T-helper 22 cell (primary cell): ENCODE data around the gene ACACB.

Source experiments
- DNase-seq: peaks from one replicate; pipeline ENCODE4 v3.0.0-alpha.2; 2020; ENCODE audit warnings: low read depth

ACACB gene

DNA sequence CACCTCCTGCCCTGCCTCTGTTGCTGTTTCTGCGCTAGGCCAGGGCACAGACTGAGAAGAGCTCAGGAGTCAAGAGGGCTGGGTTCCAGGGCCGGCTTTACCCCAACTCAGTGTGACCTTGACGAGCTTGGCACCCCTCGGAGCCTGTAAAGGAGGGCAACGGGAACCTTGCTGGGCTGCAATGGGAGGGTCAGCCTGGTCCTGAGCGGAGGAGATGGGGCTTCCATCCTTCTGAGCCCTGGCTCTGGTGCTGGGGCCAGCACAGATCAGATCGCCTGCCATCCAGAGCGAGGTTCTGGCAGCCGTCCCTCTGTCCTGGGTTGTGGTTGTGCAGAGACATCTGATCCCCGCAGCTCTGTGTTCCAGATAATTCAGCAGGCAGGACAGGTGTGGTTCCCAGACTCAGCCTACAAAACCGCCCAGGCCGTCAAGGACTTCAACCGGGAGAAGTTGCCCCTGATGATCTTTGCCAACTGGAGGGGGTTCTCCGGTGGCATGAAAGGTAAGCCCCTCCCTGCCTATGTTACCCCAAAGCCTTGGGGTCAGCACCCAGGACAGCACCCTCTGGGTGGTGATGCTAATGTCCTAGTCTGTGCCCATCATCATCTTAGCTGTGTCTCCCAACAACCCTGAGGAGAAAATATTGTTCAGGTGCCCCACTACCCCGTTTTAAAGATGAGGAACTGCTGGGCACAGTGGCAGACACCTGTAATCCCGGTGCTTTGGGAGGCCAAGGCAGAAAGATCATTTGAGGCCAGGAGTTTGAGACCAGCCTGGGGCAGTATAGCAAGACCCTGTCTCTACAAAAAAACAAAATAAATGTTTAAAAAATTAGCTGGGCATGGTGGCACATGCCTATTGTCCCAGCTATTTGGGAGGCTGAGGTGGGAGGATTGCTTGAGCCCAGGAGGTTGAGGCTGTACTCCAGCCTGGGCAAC, 142.5 kb downstream of the ACACB start:
- DNase-seq: no peak

DNA sequence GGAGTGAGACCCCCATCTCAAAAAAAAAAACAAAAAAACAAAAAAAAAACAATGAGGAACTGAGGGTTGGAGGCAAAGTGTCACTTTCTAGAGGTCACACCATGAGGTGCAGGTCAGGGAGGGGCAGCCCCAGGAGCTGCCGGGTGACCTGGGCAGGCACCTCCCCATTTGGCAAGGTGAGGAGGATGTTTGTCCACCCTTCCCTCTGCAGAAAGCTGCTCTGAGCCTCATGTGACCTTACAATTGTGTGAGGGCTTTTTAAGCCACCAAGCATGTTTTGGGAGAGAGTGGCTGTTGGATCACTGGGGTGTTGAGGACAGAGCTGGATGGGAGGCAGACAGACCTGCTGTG, 143.1 kb downstream of the ACACB start:
- no peak for DNase-seq

DNA sequence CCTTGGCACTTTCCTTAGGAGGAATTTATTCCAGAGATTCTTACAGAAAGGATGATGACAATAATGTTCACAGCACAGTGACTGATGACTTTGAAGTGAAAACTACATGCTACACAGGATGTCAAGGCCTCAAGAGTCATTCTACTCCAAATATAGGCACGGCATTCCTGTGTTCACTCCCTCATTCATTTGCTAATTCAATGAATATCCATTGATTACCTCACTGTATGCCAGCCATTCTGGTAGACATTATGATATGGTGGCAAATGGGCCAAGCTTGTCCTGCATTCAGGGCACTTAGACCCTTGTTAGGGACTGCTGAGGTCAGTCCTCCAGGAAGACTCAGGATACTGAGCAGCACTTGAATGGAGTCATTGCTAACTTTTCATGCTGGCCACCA, 144.7 kb downstream of the ACACB start:
- no peak for DNase-seq

DNA sequence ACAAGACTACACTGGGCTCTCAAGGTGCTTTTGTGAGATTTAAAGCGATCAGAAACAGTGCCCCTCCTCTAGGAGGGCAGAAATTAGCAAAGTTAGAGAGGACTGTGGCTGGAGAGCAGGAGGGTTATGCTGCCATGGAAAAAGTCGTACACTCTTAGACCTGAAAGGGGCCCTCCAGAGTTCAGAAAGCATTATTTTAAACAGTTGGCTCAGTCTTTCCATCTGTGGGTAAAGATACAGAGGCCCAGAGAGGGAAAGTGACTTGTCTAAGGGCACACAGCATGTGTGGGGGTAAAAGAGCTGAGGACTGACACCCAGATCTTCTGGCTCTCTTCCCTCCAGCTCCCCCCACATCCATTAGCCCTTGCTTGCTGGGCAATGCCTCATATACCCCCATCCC, 145.6 kb downstream of the ACACB start:
- DNase-seq: no peak

DNA sequence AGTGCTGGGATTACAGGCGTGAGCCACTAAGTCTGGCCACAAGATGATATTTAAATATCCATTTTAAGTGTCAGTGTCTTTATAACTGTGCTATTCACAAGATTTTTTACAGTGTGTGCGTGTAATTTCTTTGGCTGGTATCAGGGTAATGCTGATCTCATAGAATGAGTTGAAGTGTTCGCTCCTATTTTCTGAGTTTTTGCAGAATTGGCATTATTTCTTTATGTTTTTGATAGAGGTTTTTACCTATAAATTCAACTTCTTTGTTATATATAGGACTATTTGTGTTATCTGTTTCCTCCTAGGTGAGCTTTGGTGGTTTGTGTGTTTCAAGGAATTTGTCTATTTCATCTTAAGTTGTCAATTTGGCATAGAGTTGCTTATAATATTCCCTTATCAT, 147.1 kb downstream of the ACACB start:
- no peak for DNase-seq

DNA sequence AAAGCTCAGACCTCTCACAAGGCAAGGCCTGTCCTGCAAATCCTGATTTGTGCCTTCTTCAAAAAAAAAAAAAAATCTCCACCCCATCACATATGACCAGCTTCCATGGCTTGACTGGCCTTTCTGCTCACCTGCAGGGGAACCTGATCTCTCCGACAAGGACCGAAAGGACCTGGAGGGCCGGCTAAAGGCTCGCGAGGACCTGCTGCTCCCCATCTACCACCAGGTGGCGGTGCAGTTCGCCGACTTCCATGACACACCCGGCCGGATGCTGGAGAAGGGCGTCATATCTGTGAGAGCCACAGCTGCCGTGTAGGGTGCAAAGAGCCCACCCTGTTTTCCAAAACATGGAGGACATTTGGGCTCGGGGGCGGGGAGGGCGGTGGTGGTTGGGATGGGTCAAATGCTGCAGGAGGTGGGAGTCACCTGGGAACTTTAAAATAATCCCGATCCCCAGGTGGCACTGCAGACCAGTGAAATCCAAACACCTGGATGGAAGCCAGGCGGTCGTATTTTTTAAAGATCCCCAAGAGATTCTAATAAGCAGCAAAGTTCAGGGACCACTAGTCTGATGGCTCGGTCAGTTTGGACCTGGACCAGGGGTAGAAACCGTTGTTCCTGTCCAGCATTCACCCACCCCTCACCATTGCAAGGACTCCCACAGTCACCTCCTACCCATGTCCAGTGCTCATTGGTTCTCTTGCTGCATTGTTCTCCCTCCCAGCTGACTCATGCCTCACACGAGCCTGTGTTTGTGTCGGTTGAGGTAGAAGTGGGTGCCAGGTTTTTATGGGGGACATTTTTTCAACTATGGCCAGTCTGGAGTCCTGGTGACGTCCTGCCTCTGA, 147.9 kb downstream of the ACACB start:
- DNase-seq: no peak

DNA sequence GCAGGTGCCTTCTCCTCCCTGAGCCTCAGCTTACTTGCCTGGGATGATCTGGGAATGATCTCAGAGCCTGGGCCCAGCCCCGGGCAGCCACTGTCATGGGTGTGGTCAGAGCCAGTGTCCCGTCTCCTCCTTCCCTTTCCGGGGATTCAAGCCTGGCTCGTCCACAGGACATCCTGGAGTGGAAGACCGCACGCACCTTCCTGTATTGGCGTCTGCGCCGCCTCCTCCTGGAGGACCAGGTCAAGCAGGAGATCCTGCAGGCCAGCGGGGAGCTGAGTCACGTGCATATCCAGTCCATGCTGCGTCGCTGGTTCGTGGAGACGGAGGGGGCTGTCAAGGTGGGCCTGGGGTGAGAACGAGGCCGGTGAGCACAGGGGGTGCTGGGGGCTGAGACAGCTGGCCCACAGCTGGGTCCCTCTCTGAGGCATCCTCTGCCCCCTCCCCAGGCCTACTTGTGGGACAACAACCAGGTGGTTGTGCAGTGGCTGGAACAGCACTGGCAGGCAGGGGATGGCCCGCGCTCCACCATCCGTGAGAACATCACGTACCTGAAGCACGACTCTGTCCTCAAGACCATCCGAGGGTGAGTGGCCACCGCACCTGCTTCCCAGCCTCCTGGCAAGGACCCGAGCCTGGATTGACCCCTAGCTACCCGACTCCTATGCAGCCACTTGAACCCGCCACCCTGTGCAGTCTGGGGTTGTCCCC, 148.7 kb downstream of the ACACB start:
- no peak for DNase-seq

DNA sequence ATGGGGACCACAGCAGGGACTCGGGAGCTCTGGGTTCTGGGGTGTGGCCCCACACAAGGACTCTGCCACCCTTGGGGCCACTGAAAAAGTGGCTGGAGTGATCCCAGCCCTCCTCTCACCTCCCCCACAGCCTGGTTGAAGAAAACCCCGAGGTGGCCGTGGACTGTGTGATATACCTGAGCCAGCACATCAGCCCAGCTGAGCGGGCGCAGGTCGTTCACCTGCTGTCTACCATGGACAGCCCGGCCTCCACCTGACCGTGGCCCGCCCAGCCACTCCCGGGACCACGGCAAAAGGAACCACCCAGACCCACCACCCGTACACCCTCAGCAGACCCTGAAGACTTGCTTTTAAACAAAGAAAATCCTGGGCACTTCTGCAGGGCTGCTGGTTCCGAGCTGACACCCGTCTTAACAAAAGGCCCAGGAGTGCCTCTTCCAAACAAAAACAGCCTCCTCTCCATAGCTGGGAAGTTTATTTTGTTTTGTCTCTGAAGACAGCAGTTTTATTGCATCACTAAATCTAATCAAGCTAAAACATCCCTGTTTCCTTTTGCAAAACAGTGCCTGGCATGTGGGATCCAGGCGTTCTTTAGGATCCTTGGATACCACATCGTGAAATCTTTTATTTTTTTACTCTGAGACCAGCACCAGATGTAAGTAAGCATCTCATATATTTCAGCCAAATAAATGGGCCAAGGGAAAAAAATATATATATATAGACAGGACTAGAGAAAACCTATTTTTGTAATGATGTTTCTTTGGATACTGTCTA, 149.9 kb downstream of the ACACB start:
- no peak for DNase-seq

DNA sequence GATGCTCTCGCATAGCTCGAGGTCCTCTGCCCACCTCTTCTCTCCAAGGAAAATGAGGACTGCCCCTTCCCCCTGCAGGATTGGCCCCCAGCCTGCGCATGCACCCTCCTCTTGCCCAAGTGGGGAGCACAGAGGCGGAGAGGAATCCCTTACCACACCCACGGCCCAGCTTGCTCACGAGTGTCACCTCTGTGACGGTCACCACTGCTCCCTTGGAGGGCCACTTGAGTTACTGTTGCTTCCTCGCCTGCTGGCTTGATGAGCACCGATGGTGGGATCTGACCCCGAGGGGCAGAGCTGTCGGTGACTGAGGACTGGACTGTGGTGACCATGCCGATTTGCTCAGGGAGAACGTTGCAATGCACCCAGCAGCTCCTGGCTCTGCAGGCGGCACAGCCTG, 151.0 kb downstream of the ACACB start:
- no peak for DNase-seq

DNA sequence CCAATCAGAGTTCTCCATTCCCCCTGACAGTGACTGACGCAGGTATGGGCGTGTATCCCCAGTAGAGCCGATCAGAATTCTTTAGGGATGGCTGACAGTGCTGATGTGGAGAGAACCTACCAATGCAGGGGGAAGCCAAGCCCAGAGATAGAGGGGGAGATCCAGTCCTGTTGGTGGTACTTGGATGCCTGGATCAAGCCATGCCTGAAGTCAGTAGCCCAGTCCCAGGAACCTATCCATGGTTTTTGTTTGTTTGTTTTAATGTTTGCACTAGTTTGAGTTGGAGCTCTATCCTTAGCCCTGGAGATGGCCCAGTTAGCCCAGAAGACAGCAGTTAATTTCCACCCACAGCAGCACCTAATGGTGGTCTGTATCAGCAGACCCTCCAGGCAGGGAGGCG, 152.5 kb downstream of the ACACB start:
- DNase-seq: no peak

DNA sequence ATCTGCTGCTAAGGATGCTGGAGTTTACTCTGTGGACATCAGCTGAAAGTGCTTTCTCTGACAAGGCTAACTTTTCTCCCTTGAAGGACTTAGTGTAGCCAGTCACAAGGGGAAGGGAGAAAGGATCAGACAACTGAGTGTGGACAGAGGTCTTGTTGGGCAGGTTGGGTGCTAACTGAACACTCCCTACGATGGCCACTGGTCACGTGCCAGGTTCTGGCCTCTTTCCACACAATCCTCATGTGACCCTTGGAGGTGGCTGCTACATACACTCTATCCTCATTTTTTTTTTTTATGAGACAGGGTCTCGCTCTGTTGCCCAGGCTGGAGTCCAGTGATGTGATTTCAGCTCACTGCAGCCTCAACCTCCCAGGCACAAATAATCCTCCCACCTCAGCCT, 153.0 kb downstream of the ACACB start:
- no peak for DNase-seq

DNA sequence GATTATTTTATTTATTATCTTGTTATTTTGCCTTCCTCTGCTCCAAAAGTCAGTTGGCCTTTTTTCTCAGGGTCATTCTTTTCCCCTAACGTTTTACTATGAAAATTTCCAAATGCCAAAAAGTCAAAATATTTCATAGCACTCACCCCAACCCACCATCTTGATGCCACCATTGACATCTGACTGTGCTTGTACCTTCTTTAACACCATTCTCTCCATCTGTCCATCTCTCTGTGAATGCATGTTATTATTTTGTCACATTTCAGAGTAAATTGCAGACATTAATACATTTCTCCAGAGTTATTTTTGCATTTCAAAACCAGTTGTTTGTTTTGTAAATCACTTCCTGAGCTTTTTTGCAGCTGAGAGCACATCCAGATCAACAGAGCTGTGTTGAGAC, 154.1 kb downstream of the ACACB start:
- no peak for DNase-seq

DNA sequence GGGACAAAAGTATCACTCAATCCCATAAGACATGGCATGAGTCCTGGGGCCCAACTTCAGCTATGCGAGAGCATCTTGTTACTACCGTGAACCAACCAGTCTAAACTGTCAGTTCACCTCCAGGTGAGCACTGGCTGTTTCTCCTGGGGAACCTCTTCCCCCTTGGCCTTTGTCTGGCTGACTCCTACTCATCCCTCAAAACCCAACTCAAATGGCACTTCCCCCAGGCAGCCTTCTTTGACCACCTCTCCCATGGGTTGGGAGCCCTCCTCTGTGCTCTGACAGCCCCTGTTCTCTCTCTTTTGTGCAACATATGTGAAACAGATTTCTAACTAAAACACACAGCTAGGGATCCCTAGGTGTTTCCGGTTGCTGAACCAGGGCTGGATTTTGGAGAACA, 155.0 kb downstream of the ACACB start:
- DNase-seq: no peak

DNA sequence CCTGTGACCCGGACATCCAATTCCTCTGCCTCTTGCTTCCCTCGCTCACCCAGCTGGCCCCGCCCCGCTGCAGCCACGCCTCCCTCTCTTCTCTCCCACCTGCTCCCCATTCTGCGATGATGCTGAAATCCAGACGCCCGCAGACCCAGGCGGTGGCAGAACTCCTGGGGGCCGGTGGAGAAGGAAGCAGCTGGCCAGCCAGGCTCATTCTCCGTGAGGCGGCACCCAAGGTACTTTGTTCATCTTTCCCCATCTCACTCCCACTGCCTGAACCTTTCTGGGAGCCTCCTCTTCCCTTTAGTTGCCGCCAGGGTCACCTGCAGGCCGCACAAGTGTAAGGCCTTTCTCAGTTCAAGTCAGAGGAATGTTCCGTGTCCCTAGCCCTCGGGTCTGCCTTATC, 157.0 kb downstream of the ACACB start:
- DNase-seq: no peak

DNA sequence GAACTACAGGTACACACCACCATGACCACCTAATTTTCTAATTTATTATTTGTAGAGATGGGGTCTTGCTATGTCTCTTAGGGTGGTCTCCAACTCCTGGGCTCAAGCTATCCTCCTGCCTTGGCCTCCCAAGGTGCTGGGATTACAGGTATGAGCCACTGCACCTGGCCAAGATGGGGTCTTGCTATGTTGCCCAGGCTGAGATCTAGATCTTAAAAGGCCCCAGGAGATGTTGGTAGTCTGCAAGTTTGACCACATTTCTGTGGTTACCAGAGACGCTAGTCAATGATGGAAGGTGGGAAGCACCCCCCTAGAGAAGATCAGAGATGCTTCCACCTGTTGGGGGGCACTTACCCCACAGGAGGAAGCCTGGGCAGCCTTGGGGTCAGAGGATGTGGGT, 158.0 kb downstream of the ACACB start:
- DNase-seq: no peak

DNA sequence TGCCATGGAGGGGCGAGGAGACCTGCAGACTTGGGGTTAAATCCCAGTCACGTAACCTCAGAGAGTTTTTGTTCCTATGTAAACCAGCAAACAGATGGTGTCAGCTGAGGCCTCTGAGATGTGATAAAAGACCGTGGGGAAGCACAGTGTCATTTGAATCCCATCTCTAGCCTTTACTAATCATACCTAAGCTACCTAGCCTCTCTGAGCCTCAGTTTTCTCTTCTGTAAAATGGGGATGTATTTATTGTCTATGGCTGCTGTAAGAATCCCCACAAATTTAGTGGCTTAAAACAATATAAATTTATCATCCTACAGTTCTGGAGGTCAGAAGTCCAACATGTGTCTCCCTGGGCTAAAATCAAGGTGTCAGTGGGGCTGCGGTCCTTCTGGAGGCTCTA, 158.8 kb downstream of the ACACB start:
- DNase-seq: no peak

DNA sequence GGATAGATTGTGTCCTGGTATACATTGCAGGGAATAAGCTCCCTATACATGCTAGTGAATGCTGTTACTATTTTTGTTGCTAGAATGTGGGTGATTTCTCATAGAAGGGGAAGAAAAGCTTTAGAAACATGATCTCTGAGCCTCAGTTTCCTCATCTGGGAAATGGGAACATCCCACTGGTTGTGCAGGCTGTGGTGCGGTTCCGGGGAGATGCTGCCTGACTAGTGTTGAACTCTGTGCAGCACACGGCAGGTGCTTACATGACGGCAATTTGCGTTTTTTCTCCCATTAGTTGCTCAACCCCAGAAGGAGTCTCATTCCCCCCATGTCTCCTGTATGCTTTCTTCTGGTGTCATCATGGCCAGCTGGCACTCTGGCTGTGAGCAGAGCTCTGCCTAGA, 159.8 kb downstream of the ACACB start:
- no peak for DNase-seq

DNA sequence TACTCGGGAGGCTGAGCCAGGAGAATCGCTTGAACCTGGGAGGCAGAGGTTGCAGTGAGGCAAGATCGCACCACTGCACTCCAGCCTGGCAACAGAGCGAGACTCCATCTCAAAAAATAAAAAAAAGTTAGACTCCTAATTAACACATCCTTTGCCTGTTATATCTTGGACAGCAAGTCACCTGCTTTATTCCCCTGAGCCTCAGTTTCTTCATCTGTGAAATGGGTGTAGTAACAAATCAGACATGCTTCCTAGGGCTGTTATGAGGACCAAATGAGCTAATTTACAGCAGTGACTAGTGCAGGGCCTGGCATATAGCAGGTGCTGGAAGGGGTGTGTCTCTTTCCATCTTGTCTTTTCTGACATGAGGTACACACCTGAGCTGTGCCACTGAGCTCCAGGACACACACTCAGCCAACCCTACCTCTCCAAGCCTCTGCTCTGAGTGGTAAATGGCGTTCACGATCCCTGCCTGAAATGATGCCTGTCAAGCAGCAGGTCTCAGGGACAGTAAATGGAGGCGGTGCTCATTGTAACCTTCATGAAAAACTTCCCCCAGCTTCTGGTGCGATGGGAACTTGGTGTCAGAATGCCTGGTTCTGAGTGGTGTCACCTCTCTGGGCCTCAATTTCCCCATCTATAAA, 161.0 kb downstream of the ACACB start:
- no peak for DNase-seq

DNA sequence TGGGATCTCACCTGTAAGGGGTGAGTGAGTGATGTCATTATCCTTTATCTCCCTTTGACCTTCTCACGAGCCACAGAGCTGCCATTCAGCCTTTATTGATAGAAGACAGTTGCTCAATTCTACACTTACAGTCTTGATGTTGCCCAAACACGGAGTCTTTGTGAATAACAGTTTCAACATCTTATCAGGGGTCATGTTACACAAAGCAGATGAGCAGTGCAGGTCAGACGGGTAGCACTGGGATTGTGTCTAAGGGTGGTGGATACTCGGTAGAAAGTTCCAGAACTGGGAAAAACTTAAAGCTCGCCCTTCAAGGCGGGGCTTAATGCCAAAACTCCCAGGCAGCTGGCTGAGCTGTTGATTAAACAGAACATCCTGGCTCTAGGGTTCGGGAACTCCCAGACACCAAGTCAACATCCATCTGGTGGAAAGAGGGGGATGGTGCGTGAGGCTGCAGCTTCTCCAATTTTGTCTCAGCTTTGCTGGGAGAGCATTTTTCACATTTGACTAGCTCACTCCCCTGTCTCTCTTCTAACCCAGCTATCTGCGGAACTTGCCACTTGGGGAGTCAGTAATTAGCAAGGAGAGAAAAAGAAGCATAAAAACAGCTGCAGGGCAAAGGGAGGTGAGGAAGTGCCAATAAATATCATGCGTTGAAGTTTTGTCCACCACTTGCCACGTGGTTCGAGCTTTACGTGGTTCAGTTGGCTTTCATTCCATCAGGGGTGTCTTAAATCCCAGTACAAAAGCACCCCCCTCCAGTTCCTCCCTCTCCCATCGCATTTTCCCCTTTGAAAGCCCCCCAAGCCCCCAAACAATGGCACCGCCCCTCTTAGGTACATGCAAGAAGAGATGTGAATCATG, 161.7 kb downstream of the ACACB start:
- DNase-seq: no peak

DNA sequence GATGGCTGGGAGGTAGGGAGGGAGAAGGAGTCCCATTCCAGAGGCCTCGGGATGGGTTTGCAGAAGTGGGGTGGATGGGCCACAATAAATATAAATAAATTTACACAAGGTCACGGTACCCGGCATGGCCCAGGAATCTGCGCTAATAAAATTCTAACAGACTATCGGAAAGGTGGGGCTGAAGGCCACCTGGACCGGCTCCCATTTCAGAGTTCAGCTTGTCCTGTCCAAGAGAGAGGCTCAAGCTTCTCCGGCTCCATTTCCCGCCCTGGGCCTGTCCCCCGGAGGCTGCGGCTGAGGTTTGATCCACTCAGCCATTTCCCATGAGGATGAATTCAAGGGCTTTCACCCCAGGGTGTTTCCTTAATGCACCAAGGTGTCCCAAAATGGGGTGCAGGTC, 162.5 kb downstream of the ACACB start:
- DNase-seq: no peak
